HepG2 (cell line): ENCODE measurements around the gene AMOTL1. TPM values are rescaled to one million over a fixed set of nuclear protein-coding genes. Genes with fewer than 3 reads are reported as not detected.

ENCODE experiments used
- ATAC-seq: fragments of 200-7000 bp; cut with Tn5 transposase; 3 replicates; pipeline ENCODE4 v1.9.1; 2020; ENCODE audit warnings: mild to moderate bottlenecking, moderate library complexity
- BruUV-seq: library from RNA; stranded (reverse); fragments of 400-500 nt; replicated peaks from 2 replicates; lab custom pipeline; 2021; lab: Mats Ljungman, UMichigan
- CTCF ChIA-PET: fragments of 300-600 bp; formaldehyde crosslinking; extraction: SDS; loops from one replicate; lab custom pipeline; 2021; ENCODE audit warnings: low total read pairs, inconsistent platforms, low intra/inter-chr PET ratio; lab: Yijun Ruan, JAX
- POLR2A ChIA-PET: fragments of 350-600 bp; sonication (Branson Sonifier 250); formaldehyde crosslinking; loops from one replicate; lab custom pipeline; 2020; ENCODE audit warnings: antibody characterized with exemption, inconsistent platforms; lab: Yijun Ruan, JAX
- DNase-seq: peaks from one replicate; pipeline ENCODE4 v3.0.0-alpha.2; 2015; ENCODE audit warnings: low spot score
- FAIRE-seq: peaks from 3 replicates; lab custom pipeline; 2011; peaks lifted over from hg19 to GRCh38; lab: Jason Lieb, UNC
- H2AFZ ChIP-seq: one replicate; pipeline ENCODE4 v1.6.1; 2011; ENCODE audit warnings: low read length, inconsistent platforms
- H3K27ac ChIP-seq: fragments of 300-600 bp; 3 replicates; pipeline ENCODE4 v1.8.0; 2011; ENCODE audit warnings: mixed run types, mild to moderate bottlenecking, mixed read lengths, low read length, inconsistent platforms; ENCODE audit not compliant: insufficient read depth; ENCODE audit errors: extremely low read length
- H3K27me3 ChIP-seq, 2 experiments: fragments of 200-600 bp in 1 of 2; 2 replicates in 1 of 2; 3 replicates in 1 of 2; pipeline versions ENCODE4 v1.6.0 to v1.8.0; 2011; ENCODE audit warnings: low read length in 2 of 2, mild to moderate bottlenecking in 2 of 2, moderate library complexity in 2 of 2, inconsistent platforms in 1 of 2; ENCODE audit not compliant: insufficient read depth in 2 of 2, control insufficient read depth in 1 of 2
- H3K36me3 ChIP-seq, 2 experiments: fragments of 200-600 bp in 1 of 2; replicated peaks in 1 of 2; 2 replicates in 1 of 2; 3 replicates in 1 of 2; pipeline versions ENCODE4 v1.5.1 to v1.8.0; 2011; ENCODE audit warnings: low read length in 2 of 2, inconsistent platforms in 1 of 2; ENCODE audit not compliant: insufficient read depth in 2 of 2, control insufficient read depth in 1 of 2
- H3K4me1 ChIP-seq: 2 replicates; pipeline ENCODE4 v1.5.1; 2012; ENCODE audit warnings: low read length, inconsistent platforms; ENCODE audit not compliant: insufficient read depth
- H3K4me2 ChIP-seq: 2 replicates; pipeline ENCODE4 v1.6.0; 2011; ENCODE audit warnings: low read depth, low read length, inconsistent platforms
- H3K4me3 ChIP-seq, 3 experiments: fragments of 200-600 bp in 1 of 3; sonication (generic), shearing (Covaris generic) in 1 of 3; replicated peaks in 1 of 3; 2 replicates each; pipeline ENCODE4 v1.5.1; 2011 to 2016; ENCODE audit warnings: low read length in 3 of 3, inconsistent platforms in 2 of 3, low read depth in 2 of 3, mild to moderate bottlenecking in 2 of 3, control low read depth in 1 of 3, mixed read lengths in 1 of 3; ENCODE audit not compliant: insufficient read depth in 1 of 3
- H3K79me2 ChIP-seq: one replicate; pipeline ENCODE4 v1.6.1; 2011; ENCODE audit warnings: low read length, inconsistent platforms; ENCODE audit not compliant: insufficient read depth
- H3K9ac ChIP-seq: 2 replicates; pipeline ENCODE4 v1.6.0; 2011; ENCODE audit warnings: mild to moderate bottlenecking, low read depth, low read length, inconsistent platforms; ENCODE audit not compliant: insufficient read depth
- H3K9me3 ChIP-seq: 2 replicates; pipeline ENCODE4 v1.5.1; 2012; ENCODE audit warnings: mild to moderate bottlenecking, low read length
- H4K20me1 ChIP-seq: 2 replicates; pipeline ENCODE4 v1.6.0; 2011; ENCODE audit warnings: inconsistent platforms, mild to moderate bottlenecking, low read length, moderate library complexity; ENCODE audit not compliant: insufficient read depth
- FOXK2 ChIP-seq: fragments of 450-650 bp; IDR thresholded peaks from 2 replicates; pipeline ENCODE4 v1.6.1; 2016
- MEIS2 ChIP-seq: sonication (generic); formaldehyde crosslinking; IDR thresholded peaks from 2 replicates; pipeline ENCODE4 v1.9.0; 2021; ENCODE audit warnings: mild to moderate bottlenecking, missing genetic modification reagents
- MNT ChIP-seq: fragments of 450-650 bp; IDR thresholded peaks from 2 replicates; pipeline ENCODE4 v1.6.1; 2016
- YEATS4 ChIP-seq: sonication (generic); formaldehyde crosslinking; IDR thresholded peaks from 2 replicates; pipeline ENCODE4 v1.4.0; 2020; ENCODE audit warnings: missing genetic modification reagents, borderline replicate concordance
- ZNF569 ChIP-seq: sonication (generic); formaldehyde crosslinking; IDR thresholded peaks from 2 replicates; pipeline ENCODE4 v1.5.0; 2020; ENCODE audit warnings: mild to moderate bottlenecking, missing genetic modification reagents, moderate library complexity, borderline replicate concordance
- WGBS: methylation state at CpG from one replicate; pipeline ENCODE4 v1.1.6; 2017; ENCODE audit warnings: low lambda C conversion rate; 5-methylcytosine and 5-hydroxymethylcytosine counted together
- in situ Hi-C: cut with HindIII; loops from 2 replicates; pipeline ENCODE4 v1.10.0; 2017; ENCODE audit warnings: low pct_unique_long_range_greater_than_20kb; ENCODE audit not compliant: extremely low pct_ligation_motif_present
- intact Hi-C: fragments of 100-400 bp; cut with micrococcal nuclease; formaldehyde crosslinking; loops from one replicate; pipeline ENCODE4 v1.10.0; 2022; ENCODE audit not compliant: unreplicated experiment
- polyA plus RNA-seq, 8 experiments: library from polyadenylated mRNA; depleted of rRNA in 3 of 8; stranded (reverse) in 7 of 8; unstranded in 1 of 8; fragments of >200 nt; fragmentation: Illumina TruSeq in 4 of 8; extraction: Trizol in 4 of 8; gene quantifications; 2 replicates each; pipeline versions ENCODE4 v1.2.1 to v1.2.3, GENCODE V29; 2011 to 2016; ENCODE audit warnings: low read depth in 4 of 8, missing spikeins in 1 of 8, mixed read lengths in 1 of 8; ENCODE audit not compliant: insufficient read depth in 1 of 8
- total RNA-seq, 5 experiments: library from RNA; depleted of rRNA; stranded (reverse); fragments of >200 nt; fragmentation: Illumina TruSeq; extraction: Trizol; gene quantifications; 2 replicates each; pipeline ENCODE4 v1.2.3, GENCODE V29; 2016; ENCODE audit warnings: low read depth in 1 of 5

The AMOTL1 gene
- total and polyA plus RNA-seq, 2 of the 13 experiments (the other 11 are each of a cell fraction or from before 2014, with no cell fraction given): 0.01 to 0.20 TPM

GRCh38 chr11:94923004-94923334 is 154.8 kb downstream of the AMOTL1 start:
- H3K79me2 ChIP-seq: no peaks in the 10 kb centered on the region
- CTCF ChIA-PET: no interaction called here
- H4K20me1 ChIP-seq: no peaks in the 10 kb centered on the region
- no peak for DNase-seq
- intact Hi-C loops: no loop called here
- H3K4me2 ChIP-seq: no peak overlapping the region
- H3K27ac ChIP-seq: no peak overlapping the region
- TF ChIP-seq YEATS4: no peak
- H3K4me1 ChIP-seq: peaks cover 8% of the 10 kb centered on the region
- H3K4me3 ChIP-seq: no peak overlapping the region
- 42% methylated on average over 2 of the region's 2 CpGs for whole genome bisulfite sequencing
- ATAC-seq: no peak
- POLR2A ChIA-PET: no interaction called here
- no peak overlapping the region for H3K9ac ChIP-seq
- no peaks in the 10 kb centered on the region; a peak in 2 of 5 replicates for H3K27me3 ChIP-seq
- in situ Hi-C loops: no loop called here
- H3K36me3 ChIP-seq: no peaks in the 10 kb centered on the region
- no peak for FAIRE-seq
- no peaks in the 10 kb centered on the region for H3K9me3 ChIP-seq
- H2AFZ ChIP-seq: no peak overlapping the region
- BruUV-seq: no TSS peak

- H2AFZ ChIP-seq: no peak overlapping the region
- ATAC-seq (no peak), DNase-seq (no peak), FAIRE-seq (no peak)
- H3K4me2 ChIP-seq: no peak overlapping the region
- H3K36me3 ChIP-seq: no peaks in the 10 kb centered on the region
- in situ Hi-C loops: no loop called here
- intact Hi-C loops: no loop called here
- no TSS peak for BruUV-seq
- H3K9ac ChIP-seq: no peak overlapping the region
- WGBS: 38% methylated on average over 4 of the region's 6 CpGs
- peaks cover 8% of the 10 kb centered on the region for H3K4me1 ChIP-seq
- no peak overlapping the region for H3K27ac ChIP-seq
- ChIA-PET POLR2A (no interaction called here), CTCF (no interaction called here)
- no peaks in the 10 kb centered on the region; a peak in 2 of 5 replicates for H3K27me3 ChIP-seq
- H3K4me3 ChIP-seq: no peak overlapping the region
- TF ChIP-seq FOXK2: no peak
- TF ChIP-seq MEIS2 (CRISPR knock-in tag): no peak
- no peak for TF ChIP-seq ZNF569 (CRISPR knock-in tag)
- no peak for TF ChIP-seq MNT
- no peaks in the 10 kb centered on the region for H4K20me1 ChIP-seq
- no peaks in the 10 kb centered on the region for H3K79me2 ChIP-seq
- no peaks in the 10 kb centered on the region for H3K9me3 ChIP-seq
Observed at GRCh38 chr11:94924171-94924572, 156.0 kb downstream of the AMOTL1 start.
